Fibroblast of skin of back (primary cell): ENCODE results near the gene MAN2A1.

Source experiments
- DNase-seq: peaks from one replicate; pipeline ENCODE4 v3.0.0-alpha.2; 2013

MAN2A1 gene

DNA sequence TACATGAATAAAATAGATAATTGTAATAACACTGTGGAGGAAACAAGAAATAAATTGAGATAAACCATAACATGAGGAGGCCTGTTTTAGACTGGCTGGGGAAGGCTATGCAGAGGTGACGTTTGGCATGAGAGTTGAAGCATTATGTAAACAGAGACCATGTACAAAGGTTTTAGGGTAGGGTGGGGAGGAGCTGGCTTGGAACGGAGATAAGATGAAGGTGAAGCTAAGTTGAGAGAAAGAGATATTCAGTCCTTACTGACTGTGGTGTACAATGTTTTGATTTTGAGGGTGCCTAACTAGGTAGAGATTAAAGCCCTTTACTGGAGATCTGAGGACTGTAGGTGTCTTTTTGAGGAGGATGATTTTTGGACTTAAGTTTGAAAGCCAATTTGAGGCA lies 17.8 kb downstream of the MAN2A1 start:
- DNase-seq: no peak

DNA sequence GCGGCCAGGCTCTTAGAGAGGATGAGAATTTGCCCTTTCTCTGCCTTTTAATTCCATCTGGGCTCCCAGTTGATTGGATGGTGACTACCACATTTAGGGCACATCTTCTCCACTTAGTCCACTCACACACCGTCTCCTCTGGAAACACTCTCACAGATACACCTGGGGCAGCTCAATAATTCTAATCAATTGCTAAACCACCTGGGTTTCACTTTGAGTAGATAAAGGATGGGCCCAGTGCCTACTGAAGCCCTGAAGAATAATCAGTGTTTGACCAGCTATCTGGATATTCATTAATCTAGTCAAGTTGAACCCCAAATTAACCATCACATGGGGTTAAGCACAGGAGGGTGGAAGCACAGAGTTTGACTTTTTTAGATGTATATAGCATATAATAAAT lies 19.1 kb downstream of the MAN2A1 start:
- no peak for DNase-seq

DNA sequence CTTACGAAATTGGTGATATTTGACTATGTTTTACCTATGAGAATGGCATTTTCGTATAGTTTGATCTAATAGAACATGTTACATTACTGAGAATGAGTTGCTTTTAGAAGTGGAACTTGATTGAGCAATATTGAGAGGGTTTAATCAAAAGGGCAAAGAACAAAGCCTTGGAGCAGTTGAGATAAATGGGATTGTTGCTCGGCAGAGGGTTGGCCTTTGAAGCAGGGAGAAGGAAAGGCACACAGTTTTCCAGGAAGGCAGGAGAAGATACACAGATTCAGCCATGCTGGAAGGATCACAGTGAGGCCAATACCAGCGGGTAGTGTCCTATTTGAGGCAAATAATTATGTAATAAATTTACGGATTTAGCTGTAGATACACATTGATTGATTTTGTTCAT lies 19.5 kb downstream of the MAN2A1 start:
- no peak for DNase-seq

DNA sequence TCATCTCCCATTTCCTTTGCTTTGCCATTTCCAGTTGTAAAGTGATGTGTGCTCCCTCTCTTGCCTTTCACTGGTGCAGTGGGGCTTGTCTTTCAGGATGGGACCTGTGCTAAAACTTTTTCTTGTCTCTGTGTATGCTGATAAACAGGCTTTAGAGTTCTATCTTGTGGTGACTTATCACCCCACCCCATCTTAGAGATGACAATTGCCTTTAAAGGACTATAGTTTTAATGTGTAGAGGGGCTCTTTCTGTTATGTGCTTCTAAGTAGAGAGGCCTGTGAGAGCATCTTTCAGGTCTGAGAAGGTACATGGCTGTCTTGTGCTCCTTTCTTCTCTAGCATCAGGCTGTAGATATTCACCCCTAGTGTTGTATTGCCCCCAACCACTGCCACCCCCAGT lies 21.9 kb downstream of the MAN2A1 start:
- no peak for DNase-seq

DNA sequence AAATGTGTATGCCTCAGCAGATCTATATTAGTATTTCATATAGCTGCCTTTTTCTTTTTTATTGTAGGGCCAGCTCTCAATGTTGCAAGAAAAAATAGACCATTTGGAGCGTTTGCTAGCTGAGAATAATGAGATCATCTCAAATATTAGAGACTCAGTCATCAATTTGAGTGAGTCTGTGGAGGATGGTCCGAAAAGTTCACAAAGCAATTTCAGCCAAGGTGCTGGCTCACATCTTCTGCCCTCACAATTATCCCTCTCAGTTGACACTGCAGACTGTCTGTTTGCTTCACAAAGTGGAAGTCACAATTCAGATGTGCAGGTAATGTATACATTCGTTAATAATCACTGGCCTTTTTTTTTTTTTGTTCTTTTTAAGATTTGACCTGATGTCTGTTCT lies 23.7 kb downstream of the MAN2A1 start:
- DNase-seq: no peak

DNA sequence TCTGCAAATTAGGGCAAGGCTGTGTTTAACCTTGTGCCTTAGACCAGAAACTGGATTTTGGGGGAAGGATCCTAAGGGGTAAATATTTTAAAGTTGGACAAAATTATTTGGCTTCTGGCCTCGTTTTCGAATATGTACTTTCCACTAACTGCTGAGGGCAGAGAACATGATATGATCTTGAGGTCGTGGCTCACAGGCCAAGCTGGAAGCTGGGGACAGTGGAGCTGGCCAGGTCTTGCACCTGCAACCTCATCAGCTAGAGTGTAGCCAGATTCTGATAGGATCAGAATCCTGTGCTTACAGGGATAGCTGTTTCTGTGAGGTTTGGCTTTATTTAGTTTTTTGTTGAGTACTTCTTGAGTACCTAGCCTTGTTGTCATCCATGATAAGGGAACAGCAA lies 24.9 kb downstream of the MAN2A1 start:
- no peak for DNase-seq

DNA sequence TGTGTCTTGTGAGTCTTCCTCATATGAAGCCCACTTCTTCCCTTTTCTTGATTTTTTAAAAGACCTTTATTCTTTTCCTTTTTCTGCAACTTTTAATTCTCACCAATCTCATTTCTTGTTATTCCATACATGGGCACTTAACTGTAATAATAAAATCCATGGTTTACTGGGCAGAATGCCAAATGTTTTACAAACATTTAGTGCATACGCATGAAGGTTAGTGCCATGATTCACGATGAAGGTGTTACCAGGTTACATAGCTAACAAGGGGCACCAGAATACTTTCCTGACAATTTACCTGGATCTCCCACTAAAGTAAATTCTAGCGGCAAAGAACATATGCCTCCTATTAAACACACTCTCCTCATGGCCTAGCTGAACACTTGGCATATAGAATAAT lies 28.5 kb downstream of the MAN2A1 start:
- DNase-seq: no peak

DNA sequence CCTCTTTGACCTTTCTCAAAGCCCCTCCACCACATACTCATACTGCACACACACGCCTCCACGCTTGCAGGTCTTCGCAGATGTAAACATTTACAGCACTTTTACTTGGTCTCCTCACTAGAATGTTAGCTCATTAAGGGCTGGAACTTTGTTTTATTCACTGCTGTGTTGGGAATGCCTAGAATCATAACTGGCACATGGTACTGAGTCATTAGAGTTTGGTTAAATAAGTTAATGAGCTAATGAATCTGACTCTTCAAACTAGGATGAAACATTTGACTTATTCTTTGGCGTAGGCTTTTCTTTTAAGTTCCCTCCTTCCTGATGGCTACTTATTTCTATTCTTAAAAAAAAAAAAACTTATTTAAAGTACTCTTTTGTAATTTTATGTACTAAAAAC lies 28.9 kb downstream of the MAN2A1 start:
- DNase-seq: no peak

DNA sequence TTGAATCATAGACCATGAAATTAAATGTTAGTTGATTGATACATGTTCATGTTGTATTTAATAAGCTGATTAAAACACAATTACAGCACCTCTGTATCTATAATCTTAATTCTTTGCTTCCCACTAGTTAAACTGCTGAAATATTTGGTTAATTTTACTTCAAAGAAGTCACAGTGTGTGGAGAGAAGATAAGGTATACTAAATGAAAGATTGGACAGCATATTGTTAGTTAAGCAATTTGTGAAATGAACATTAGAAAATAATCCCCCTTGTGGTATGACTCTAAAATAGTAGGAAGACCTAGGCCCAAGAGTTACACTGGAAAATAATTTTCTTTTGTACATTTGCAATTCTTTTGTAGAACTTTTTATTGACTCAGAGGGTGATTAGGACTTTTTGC lies 30.3 kb downstream of the MAN2A1 start:
- no peak for DNase-seq

DNA sequence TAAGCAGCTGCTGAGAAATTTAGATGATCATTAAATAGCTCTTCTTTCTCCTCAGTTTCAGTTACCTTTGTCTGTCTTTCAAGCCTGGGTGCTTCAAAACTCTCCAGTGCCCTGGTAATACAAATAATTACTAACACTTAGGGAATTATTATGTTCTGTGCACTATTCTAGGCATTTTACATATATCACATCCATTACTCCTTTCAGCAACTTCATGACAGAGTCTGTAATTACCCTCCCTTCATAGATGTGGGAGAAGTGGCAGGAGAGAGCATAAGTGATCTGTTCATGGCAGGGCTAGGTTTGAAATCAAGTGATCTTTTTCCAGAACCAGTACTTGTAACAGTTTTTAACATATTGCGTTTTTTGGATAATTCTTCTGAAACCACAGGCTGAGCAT lies 32.0 kb downstream of the MAN2A1 start:
- DNase-seq: no peak

DNA sequence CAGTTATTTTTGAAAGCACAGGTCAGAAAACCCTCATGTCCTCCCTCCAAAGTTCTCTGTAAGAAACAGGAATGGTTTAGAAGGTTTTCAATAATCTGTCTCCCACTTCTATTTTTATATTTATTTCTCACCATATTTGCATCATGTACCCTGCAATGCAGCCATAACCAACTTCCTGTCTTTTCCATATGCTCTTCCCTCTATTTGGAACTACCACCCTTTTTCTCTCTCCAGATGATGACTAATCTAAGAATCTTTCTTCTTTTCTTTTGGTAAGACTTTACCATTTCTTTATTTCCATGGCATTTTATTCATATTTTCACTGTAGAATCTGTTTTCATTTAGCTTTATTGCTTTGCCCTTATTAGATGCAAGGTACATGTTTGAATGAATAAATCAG lies 33.9 kb downstream of the MAN2A1 start:
- peak; percentile 65 for DNase-seq

DNA sequence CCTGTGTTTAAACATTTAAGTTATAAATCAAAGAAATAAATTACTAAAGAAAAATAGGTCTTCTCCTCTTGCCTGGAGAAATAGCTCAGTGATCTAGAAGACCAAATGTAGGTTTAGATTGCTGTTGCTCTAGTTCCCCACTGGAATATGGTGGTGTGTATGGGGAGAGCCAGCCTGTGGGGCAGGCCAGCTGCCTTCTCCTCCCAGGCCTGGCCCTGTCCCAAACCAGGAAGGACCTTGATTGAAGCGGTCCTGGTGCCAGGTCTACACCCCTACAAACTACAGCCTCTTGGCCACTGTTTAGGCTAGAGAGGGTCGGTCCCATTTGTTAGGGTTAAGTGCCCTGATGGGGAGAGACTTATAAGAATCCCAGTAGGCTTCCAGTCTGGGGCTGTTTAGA lies 35.4 kb downstream of the MAN2A1 start:
- DNase-seq: no peak

DNA sequence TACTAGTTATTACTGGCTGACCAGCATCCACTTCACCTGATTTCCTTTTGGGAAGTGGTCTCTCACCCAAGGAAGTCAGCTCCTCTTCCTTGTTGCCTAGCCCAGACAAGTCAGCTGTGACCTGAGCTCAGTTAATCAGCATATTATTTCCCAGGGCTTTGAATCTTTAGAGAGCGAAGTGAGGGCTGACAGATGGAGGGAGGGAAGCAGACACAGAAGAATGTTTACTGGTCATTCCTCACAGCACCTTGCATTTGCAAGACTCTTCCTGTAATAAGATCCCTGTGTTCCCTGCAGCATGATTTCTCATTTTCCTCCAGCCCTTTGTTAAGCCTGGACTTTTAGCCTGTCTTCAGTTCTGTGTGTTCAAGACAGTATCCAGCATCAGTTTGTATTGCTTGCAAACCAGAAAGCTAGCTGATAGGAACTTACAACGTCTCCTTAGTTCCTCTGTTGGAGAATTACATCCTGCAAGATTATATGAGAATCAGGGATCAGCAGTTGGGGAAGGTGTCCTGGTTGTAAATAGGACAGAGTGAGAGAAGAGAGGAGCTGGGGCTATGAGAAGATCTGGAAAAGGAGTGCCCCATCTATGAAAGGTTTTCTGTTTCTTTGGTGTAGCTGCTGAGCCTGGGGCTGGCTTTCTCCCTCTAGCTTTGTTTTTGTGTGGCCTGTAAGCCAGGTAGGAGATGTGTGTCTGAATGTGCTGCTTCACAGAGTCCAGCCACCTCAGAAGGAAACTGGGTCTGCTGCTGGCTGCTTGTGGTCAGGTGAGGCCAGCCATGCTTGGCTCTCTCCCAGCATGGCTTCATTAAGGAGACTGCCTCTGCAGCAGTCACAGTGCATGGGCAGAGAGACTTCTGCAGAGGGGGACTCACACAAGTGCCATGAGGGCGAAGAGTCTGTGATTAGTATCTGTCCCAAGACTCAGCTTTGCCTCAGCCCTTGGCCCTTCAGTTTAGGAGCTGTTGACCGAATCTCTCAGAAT lies 50.3 kb downstream of the MAN2A1 start:
- DNase-seq: peak; percentile 31

DNA sequence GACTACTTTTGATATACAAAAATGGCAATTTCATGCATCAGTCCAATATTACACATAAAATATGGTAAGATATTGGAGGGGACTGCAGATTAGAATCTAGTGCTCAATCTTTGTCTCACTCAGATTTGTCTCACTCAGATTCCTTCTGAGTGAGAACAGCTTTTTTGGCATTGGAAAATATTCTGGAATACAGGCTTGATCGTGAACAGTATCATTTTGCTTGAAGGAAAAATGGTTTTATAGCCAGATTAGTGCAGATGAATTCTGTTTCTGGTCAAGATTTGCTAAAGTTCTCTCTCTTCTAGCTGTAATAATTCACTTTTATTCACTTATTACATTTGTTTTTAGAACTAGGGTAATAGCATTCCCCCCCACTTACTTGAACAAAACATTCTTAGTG lies 51.2 kb downstream of the MAN2A1 start:
- DNase-seq: no peak

DNA sequence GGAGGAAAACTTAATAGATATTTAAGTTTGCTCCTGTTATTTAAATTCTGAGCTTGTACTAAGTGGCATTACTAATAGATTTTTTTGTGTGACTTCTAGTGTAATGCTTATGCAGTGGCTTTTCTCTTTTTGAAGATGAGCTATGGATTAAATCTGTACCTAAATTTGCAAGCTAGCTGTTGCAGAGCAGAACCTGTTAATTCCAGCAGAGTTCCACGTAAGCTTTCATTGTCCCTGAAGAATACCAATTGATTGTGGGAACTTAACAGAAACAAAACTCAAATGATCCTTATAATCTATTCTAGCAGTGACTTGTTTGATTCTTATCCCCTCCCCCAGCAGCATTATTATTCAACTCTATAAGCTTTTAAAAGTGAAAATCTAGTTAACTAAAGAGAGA lies 51.7 kb downstream of the MAN2A1 start:
- no peak for DNase-seq

DNA sequence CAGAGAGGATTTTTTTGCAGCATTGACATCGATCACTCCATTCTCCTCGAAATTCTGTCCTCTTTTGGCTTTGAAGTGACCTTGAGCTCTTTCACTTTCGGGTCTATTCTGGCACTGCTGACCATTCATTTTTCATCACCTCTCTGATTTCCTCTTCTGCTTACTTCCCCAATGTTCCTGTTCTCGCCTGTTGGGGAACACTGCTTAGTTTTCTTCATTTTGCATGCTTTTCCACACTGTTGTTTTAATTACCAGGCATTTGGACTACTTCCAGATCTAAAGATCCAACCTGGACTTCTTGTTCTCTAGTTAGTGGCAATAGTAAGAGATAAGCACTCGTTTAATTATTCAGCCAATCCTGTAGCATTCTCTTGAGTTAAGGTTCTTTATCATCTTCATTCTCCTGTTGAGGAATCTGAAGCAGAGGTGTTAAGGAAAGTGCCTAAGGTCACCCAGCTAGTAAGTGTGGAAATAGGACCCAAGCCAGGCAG lies 53.4 kb downstream of the MAN2A1 start:
- peak; percentile 13 for DNase-seq

DNA sequence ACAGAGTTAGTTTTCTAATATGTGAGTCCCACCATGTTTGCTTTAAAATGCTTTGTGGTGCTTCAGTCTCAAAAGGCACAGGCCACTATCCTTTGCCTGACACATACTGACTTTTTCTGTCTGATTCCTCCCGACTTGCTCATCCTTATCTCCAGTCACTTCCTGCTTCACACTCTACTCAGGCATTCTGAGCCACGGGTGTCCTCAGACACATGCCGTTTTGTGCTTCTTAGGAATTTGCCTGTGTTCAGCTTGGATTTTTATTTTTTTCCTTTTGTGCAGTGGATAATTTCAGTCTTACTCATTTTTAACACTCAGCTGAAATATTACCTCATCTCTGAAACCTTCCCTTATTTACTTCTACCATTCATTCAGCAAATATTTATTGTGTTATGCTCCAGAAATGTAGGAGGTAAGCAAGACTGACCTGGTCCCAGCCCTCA lies 54.1 kb downstream of the MAN2A1 start:
- DNase-seq: peak; percentile 100

DNA sequence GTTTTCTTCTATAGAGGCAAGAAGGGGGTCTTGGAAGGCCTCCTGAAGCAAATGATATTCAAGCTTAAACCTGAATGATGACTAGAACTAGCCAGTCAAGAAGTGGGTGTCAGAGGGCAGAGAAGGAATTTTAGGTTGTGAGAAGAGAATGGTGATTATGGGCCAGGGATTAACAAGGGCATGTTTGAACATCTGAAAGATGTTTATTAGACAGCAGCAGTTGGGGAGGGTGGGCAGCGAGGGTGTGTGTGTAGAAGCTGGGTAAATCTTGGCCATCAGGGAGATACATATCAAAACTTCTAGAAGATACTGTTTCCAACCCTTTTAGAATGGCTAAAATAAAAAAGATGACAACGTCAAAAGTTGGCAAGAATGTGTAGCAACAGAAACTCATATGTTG lies 54.5 kb downstream of the MAN2A1 start:
- no peak for DNase-seq

DNA sequence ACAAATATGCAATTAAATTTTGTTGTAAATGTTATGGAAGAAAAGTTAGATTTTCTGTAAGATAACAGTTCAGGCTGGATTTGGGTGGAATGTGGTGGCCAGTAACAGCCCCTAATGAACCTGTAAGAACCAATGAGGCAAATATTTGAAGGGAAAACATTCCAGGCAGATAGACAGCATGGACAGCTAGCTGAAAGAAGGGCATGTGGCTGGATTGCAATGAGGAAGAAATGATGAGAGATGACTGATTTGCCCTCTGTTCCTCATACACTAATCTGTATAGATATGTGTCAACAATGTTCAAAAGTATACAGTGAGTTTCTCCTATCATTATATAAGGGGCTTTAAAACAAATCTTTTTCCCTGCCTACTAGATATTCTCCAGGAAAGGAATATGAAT lies 58.8 kb downstream of the MAN2A1 start:
- peak; percentile 73 for DNase-seq

DNA sequence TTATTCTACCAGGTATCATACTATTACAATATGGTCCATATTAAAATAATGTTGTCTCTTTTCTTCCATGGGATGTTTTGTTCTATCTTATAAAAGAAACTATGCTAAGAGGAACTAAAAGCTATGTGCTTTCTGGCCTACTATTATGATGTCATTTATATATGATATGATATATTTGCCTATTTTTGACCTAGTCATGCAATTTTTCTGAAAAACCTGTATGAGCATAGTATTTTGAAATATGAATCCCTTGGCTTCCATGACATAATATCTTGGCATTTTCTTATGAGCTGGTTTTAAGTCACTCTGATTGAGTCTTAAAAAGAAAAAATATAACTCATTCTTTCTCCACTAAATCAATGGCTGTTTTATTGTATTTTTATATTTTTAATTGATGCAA lies 60.7 kb downstream of the MAN2A1 start:
- DNase-seq: no peak

DNA sequence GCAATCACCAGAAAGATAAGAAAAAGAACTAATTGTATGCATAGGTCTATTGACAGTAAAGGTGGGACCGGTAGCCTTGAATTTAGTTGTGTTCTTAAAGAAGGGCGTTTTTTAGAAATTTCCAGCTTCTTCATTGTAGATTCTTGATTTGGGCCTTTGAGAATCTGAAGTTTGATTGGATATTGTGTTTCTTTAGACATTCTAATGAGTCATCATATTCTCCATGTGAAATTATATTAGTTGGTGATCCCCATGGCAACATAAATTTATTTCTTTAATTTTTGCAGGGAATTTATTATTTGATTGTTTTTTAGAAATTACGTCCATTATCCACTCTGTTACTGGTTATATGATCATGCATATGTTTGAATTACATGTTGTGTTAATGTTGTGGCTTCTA lies 63.6 kb downstream of the MAN2A1 start:
- no peak for DNase-seq

DNA sequence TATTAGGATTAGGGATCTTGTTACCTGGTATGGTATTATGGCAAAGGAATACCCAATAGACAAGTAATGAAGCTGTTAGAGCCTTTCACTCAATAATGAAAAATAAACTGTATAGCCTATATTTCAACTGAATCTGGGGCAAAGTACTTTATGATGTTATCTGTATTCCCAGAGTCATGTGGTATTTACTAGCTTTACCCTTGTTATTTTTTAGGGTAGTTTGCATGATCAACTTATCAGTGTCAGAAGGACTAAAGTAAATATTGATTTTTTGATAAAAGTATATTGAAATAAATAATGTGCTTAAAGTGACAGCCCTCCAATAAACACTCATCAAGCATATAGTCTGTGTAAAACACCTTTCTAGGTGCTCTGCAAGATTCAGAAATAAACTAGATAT lies 64.6 kb downstream of the MAN2A1 start:
- DNase-seq: no peak

DNA sequence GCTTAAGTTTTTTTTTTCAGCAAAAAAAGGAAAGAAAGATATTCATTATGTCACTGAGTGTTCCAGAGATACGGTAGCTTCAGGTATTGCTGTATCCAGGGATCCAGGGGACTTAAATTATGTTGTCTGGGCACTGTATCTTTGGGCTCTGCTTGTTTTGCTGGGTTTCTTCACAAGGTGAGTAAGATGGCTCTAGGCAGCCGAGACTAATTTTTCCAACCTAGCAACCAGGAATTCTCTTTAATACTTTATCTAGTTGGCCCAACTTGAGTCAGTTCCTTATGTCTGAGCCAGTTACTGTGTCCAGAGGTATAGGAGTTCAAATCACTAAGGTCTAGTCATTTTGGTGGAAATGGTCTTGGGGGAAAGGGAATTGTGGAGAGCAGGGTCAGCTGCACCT lies 66.0 kb downstream of the MAN2A1 start:
- no peak for DNase-seq

DNA sequence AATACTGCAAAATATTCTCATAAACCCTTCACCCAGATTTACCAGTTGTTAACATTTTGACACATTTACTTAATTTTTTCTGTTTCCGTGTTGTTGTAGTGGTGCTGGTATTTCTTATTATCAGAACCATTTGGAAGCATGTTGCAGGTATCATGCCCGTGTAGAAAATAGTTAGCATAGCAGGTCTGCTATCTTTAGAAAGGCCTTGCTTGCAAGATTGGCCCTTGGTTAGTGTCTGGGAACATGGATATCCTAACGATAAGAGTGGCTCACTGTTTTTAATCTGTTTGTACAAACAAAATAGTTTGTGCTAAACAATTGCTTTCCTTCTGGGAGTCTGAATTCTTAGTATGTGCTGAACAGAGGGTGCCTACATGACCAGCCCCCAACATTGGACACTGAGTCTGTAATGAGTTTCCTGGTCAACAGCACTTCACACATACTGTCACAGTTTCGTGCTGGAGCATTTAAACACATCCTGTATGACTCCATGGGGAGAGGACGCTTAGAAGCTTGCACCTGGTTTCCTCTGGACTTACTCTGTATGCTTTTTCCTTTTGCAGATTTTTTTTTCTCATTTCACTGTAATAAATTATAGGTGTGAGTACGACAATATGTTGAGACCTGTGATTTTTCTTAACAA lies 66.9 kb downstream of the MAN2A1 start:
- DNase-seq: no peak
